PC-3 (cell line): ENCODE data around the gene GABRG3. TPM values are rescaled to one million over a fixed set of nuclear protein-coding genes. Genes with fewer than 3 reads are reported as not detected.

Experiments used
- ATAC-seq: fragments of 200-7000 bp; cut with Tn5 transposase; 2 replicates; pipeline ENCODE4 v1.9.1; 2020; ENCODE audit warnings: mild to moderate bottlenecking, moderate library complexity
- BruUV-seq: library from RNA; stranded (reverse); fragments of 400-500 nt; replicated peaks from 2 replicates; lab custom pipeline; 2021; lab: Mats Ljungman, UMichigan
- CTCF ChIA-PET: fragments of 300-600 bp; sonication (Branson Sonifier 250); formaldehyde crosslinking; loops from one replicate; lab custom pipeline; 2022; ENCODE audit warnings: antibody characterized with exemption; lab: Charles Lee
- POLR2A ChIA-PET: fragments of 300-600 bp; sonication (Branson Sonifier 250); formaldehyde crosslinking; loops from one replicate; lab custom pipeline; 2022; ENCODE audit warnings: antibody characterized with exemption; ENCODE audit not compliant: unreplicated experiment; lab: Charles Lee
- DNase-seq: peaks from one replicate; pipeline ENCODE4 v3.0.0-alpha.2; 2015
- H2AFZ ChIP-seq: fragments of 300-600 bp; sonication (generic); 2 replicates; pipeline ENCODE4 v1.6.0; 2016; ENCODE audit warnings: antibody characterized with exemption, low read length
- H3F3A ChIP-seq: fragments of 300-600 bp; sonication (generic); one replicate; pipeline ENCODE4 v1.6.0; 2017; ENCODE audit warnings: antibody characterized with exemption, low read length, control low read depth, mild to moderate bottlenecking; ENCODE audit not compliant: unreplicated experiment
- H3K27ac ChIP-seq: fragments of 300-600 bp; sonication (generic); 2 replicates; pipeline ENCODE4 v1.5.1; 2016; ENCODE audit warnings: mild to moderate bottlenecking, low read length
- H3K27me3 ChIP-seq: fragments of 300-600 bp; sonication (generic); 2 replicates; pipeline ENCODE4 v1.6.1; 2016; ENCODE audit warnings: low read length, mixed read lengths
- H3K36me3 ChIP-seq: fragments of 300-600 bp; sonication (generic); 2 replicates; pipeline ENCODE4 v1.6.1; 2016; ENCODE audit warnings: low read depth, mixed run types, low read length, mixed read lengths
- H3K4me1 ChIP-seq: fragments of 300-600 bp; sonication (generic); 2 replicates; pipeline ENCODE4 v1.5.1; 2016; ENCODE audit warnings: low read length; ENCODE audit not compliant: insufficient read depth
- H3K4me2 ChIP-seq: fragments of 300-600 bp; sonication (generic); 2 replicates; pipeline ENCODE4 v1.6.0; 2016; ENCODE audit warnings: low read length
- H3K4me3 ChIP-seq: fragments of 300-600 bp; sonication (generic); 2 replicates; pipeline ENCODE4 v1.5.1; 2016; ENCODE audit warnings: mild to moderate bottlenecking, low read length, mixed read lengths
- H3K79me2 ChIP-seq: fragments of 300-600 bp; sonication (generic); 2 replicates; pipeline ENCODE4 v1.6.1; 2017; ENCODE audit warnings: low read length, mixed read lengths
- H3K9ac ChIP-seq: fragments of 300-600 bp; sonication (generic); 2 replicates; pipeline ENCODE4 v1.6.0; 2016; ENCODE audit warnings: mild to moderate bottlenecking, low read length
- H3K9me2 ChIP-seq: fragments of 300-600 bp; sonication (generic); replicated peaks from 2 replicates; pipeline ENCODE4 v1.6.1; 2016; ENCODE audit warnings: mixed run types, low read length, mixed read lengths
- H3K9me3 ChIP-seq: fragments of 300-600 bp; sonication (generic); 2 replicates; pipeline ENCODE4 v1.6.1; 2016; ENCODE audit warnings: low read length, mixed read lengths
- H4K20me1 ChIP-seq: fragments of 300-600 bp; sonication (generic); 2 replicates; pipeline ENCODE4 v1.6.1; 2016; ENCODE audit warnings: low read length, mixed read lengths
- EZH2 ChIP-seq: fragments of 300-600 bp; sonication (generic); IDR thresholded peaks from one replicate; pipeline ENCODE4 v1.6.1; 2017; ENCODE audit warnings: antibody characterized with exemption, mild to moderate bottlenecking, low read length; ENCODE audit not compliant: unreplicated experiment
- EZH2phosphoT487 ChIP-seq: fragments of 300-600 bp; sonication (generic); IDR thresholded peaks from 2 replicates; pipeline ENCODE4 v1.6.1; 2018; ENCODE audit warnings: mild to moderate bottlenecking, antibody characterized with exemption, low read length, borderline replicate concordance
- intact Hi-C: fragments of 100-400 bp; cut with micrococcal nuclease; formaldehyde crosslinking; loops from 2 replicates; pipeline ENCODE4 v1.9.0; 2023
- total RNA-seq: library from RNA; depleted of rRNA; stranded (reverse); fragments of >200 nt; gene quantifications from 2 replicates; pipeline ENCODE4 v1.2.3, GENCODE V29; 2014
- TF ChIP-seq, protein P1 (sequence below): fragments of 300-600 bp; sonication (generic); conservative IDR thresholded peaks from 2 replicates; pipeline ENCODE4 v1.5.1; 2017; ENCODE audit warnings: antibody characterized with exemption, low read depth, mild to moderate bottlenecking, low read length

Gene GABRG3
- total RNA-seq, 1 experiment from 2014 or later = 0.11 TPM

DNA sequence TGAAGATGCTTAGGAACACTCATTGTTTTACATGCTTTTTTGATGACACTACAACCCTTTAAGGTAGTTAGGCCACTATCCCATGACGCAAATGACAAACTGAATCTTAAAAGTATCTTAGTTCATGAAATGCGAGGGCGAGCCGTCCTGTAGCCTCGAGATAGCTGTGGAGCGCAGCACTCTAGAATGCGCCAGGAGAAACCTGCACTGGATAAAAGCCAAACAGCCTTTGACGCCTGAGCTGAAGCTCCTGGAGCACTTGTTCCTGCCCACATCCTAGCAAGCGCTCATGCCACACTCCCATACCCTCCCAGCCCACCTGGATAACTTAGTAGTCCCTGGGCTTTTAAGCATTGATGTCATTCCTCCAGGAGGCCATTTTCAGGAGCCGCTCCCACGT, 516.9 kb downstream of the GABRG3 start:
- no peak overlapping the region for H3K4me3 ChIP-seq
- ChIA-PET CTCF (no interaction called here), POLR2A (no interaction called here)
- H3K27me3 ChIP-seq = no peaks in the 10 kb centered on the region
- H3K9me3 ChIP-seq = 0 out of 2 replicates have a peak, but pooled peaks cover 14% of the 10 kb centered on the region
- H3K4me1 ChIP-seq = no peaks in the 10 kb centered on the region
- ATAC-seq (no peak), DNase-seq (no peak)
- H2AFZ ChIP-seq = no peak overlapping the region
- no peak overlapping the region for H3K9ac ChIP-seq
- TF ChIP-seq EZH2phosphoT487 = no peak
- TF ChIP-seq EZH2 = no peak
- TF ChIP-seq, protein P1, sequence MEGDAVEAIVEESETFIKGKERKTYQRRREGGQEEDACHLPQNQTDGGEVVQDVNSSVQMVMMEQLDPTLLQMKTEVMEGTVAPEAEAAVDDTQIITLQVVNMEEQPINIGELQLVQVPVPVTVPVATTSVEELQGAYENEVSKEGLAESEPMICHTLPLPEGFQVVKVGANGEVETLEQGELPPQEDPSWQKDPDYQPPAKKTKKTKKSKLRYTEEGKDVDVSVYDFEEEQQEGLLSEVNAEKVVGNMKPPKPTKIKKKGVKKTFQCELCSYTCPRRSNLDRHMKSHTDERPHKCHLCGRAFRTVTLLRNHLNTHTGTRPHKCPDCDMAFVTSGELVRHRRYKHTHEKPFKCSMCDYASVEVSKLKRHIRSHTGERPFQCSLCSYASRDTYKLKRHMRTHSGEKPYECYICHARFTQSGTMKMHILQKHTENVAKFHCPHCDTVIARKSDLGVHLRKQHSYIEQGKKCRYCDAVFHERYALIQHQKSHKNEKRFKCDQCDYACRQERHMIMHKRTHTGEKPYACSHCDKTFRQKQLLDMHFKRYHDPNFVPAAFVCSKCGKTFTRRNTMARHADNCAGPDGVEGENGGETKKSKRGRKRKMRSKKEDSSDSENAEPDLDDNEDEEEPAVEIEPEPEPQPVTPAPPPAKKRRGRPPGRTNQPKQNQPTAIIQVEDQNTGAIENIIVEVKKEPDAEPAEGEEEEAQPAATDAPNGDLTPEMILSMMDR = no peak
- H3F3A ChIP-seq = no peaks in the 10 kb centered on the region
- BruUV-seq = no TSS peak
- H3K9me2 ChIP-seq = no peaks in the 10 kb centered on the region
- no peak overlapping the region for H3K27ac ChIP-seq
- H3K4me2 ChIP-seq = no peak overlapping the region
- no peaks in the 10 kb centered on the region for H3K36me3 ChIP-seq
- intact Hi-C loops = no loop called here
- no peaks in the 10 kb centered on the region for H3K79me2 ChIP-seq
- H4K20me1 ChIP-seq = no peaks in the 10 kb centered on the region

DNA sequence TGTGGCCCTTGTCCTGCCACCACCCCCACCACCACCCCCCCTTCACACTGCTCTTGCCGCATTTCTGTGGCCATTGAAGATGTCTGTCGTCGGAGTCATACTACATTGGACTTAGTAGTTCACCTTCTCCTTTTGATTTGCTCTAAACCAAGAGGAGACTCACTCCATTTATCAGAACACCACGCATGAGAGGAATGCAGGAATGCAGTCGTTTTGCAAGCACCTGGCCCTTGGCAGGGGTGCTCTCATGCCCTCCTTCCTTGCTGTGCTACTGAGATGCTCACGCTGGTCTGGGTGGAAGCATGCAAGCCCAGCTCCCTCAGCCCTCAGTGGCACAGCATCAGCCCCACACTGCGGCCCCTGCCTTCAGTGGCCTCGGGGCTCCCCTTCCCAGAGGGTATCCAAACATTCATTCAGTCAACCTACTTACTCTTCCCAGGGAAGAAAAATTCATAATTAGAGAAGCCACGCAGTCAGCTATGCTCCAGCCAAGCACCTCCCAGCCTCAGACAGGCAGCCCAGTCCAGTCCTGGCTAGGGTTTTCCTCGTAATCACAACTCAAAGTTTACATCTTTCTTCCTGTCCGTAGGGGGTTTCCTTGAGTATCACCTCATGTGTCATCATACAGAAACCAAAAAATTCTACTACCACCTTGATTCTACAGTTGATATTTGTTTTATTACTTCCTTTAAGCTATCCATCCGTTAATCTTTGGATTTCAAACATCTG, 520.0 kb downstream of the GABRG3 start:
- intact Hi-C loops = no loop called here
- H3K79me2 ChIP-seq = no peaks in the 10 kb centered on the region
- no peak for ATAC-seq
- no peaks in the 10 kb centered on the region for H3K36me3 ChIP-seq
- H4K20me1 ChIP-seq = no peaks in the 10 kb centered on the region
- ChIA-PET CTCF (no interaction called here), POLR2A (no interaction called here)
- no peak overlapping the region for H2AFZ ChIP-seq
- no peak overlapping the region for H3K27ac ChIP-seq
- H3K4me3 ChIP-seq = no peak overlapping the region
- BruUV-seq = no TSS peak
- no peaks in the 10 kb centered on the region for H3K4me1 ChIP-seq
- no peak for DNase-seq
- peaks cover 12% of the 10 kb centered on the region; the same call in 1 of the 2 replicates for H3K9me3 ChIP-seq
- H3F3A ChIP-seq = no peaks in the 10 kb centered on the region
- no peaks in the 10 kb centered on the region for H3K9me2 ChIP-seq
- H3K4me2 ChIP-seq = no peak overlapping the region
- H3K9ac ChIP-seq = no peak overlapping the region
- no peaks in the 10 kb centered on the region for H3K27me3 ChIP-seq
- no peak for TF ChIP-seq EZH2
- no peak for TF ChIP-seq EZH2phosphoT487

- no peak for DNase-seq
- CTCF ChIA-PET = no interaction called here
- Histone ChIP-seq H3K36me3 (no peaks in the 10 kb centered on the region), H3K4me1 (no peaks in the 10 kb centered on the region), H2AFZ (no peak overlapping the region), H3K27ac (no peak overlapping the region), H3K9me3 (peaks cover 10% of the 10 kb centered on the region; the same call in 1 of the 2 replicates), H3K9ac (no peak overlapping the region), H3K79me2 (no peaks in the 10 kb centered on the region), H3K4me2 (no peak overlapping the region), H4K20me1 (no peaks in the 10 kb centered on the region), H3F3A (no peaks in the 10 kb centered on the region), H3K4me3 (no peak overlapping the region), H3K27me3 (no peaks in the 10 kb centered on the region), H3K9me2 (no peaks in the 10 kb centered on the region)
- intact Hi-C loops = no loop called here
- POLR2A ChIA-PET = no interaction called here
- no peak for TF ChIP-seq EZH2phosphoT487
- TF ChIP-seq, protein P1 = no peak
- no peak for TF ChIP-seq EZH2
- no TSS peak for BruUV-seq
- no peak for ATAC-seq
Measured at GRCh38 chr15:27491666-27492621, 521.0 kb downstream of the GABRG3 start.
